ENCODE measurements around the gene C4orf46. TPM values are rescaled to one million over a fixed set of nuclear protein-coding genes. Genes with fewer than 3 reads are reported as not detected.

The C4orf46 gene
- total RNA-seq, 4 donors from 2014 or later, result 1.6 to 3.3 (median 2.7) TPM

- no peaks in the 10 kb centered on the region for H3K27me3 ChIP-seq
- no peaks in the 10 kb centered on the region for H3K9me3 ChIP-seq
- H3K36me3 ChIP-seq, result no peaks in the 10 kb centered on the region
- H3K4me1 ChIP-seq, result peaks cover 0 to 21% (median 0%) of the 10 kb centered on the region in 4 donors
- H3K27ac ChIP-seq, result peak within 1 kb of the TSS; percentile 91 to 99 (median 96)
- H3K4me3 ChIP-seq, result peak within 1 kb of the TSS; percentile 77 to 92 (median 84)
- peak; percentile 96 to 99 (median 99) for DNase-seq
- TF ChIP-seq, protein P1, sequence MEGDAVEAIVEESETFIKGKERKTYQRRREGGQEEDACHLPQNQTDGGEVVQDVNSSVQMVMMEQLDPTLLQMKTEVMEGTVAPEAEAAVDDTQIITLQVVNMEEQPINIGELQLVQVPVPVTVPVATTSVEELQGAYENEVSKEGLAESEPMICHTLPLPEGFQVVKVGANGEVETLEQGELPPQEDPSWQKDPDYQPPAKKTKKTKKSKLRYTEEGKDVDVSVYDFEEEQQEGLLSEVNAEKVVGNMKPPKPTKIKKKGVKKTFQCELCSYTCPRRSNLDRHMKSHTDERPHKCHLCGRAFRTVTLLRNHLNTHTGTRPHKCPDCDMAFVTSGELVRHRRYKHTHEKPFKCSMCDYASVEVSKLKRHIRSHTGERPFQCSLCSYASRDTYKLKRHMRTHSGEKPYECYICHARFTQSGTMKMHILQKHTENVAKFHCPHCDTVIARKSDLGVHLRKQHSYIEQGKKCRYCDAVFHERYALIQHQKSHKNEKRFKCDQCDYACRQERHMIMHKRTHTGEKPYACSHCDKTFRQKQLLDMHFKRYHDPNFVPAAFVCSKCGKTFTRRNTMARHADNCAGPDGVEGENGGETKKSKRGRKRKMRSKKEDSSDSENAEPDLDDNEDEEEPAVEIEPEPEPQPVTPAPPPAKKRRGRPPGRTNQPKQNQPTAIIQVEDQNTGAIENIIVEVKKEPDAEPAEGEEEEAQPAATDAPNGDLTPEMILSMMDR (IDR thresholded peaks at IDR 0.05), result peak; percentile 49 to 72 (median 62)
- TF ChIP-seq POLR2A (IDR thresholded peaks at IDR 0.05), result peak; percentile 80 to 95
Measured at GRCh38 chr4:158671915-158672806, 474 bp upstream of the C4orf46 start, which contains the start of gene ETFDH. ETFDH (plus strand) TSS chr4:158672296; CDS start chr4:158672457, 161 bp downstream.

DNA sequence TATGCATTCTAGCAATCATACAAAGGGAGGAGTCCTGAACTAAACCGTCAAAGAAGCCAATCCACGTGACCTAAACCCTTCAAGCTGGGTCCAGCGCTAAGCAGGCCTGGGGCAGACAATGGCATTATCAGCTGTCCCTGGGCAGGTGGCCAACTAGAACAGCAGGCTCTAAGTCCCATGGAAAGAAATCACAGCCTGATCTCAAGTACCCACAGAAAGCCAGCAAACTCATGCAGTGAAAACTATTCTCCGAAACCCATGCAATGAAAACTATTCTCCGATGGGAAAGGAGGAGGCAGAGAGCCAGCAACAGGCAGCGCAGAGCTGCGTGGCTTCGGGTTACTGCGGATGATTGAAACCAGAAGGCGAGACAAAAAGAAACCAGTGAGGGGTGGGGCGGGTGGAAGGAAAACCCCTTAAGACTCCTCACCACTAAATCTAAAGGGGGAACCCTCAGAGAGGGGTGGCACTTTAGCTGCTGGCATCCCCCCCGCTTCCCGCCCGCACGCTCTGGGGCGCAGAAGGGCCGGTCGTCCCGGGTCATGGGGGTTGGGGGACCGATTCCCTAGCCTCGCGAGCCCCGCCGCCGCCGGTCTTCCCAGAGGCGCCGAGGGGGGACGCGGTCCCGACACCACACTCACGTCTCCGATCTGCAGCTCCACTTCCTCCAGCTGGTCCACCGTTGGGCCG is 567 bp downstream of the C4orf46 start:
- no peaks in the 10 kb centered on the region for H3K27me3 ChIP-seq
- no peak for TF ChIP-seq POLR2A (IDR thresholded peaks at IDR 0.05)
- TF ChIP-seq, protein P1 (IDR thresholded peaks at IDR 0.05), result no peak
- DNase-seq, result peak; percentile 42 to 74 (median 68)

GRCh38 chr4:158669310-158669709 is 2.4 kb downstream of the C4orf46 start:
- Histone ChIP-seq H3K27ac (no peak overlapping the region), H3K9me3 (no peaks in the 10 kb centered on the region), H3K36me3 (no peaks in the 10 kb centered on the region), H3K4me1 (peaks cover 0 to 21% (median 0%) of the 10 kb centered on the region in 4 donors), H3K27me3 (no peaks in the 10 kb centered on the region), H3K4me3 (no peak overlapping the region)
- no peak for DNase-seq
- TF ChIP-seq, protein P1 (IDR thresholded peaks at IDR 0.05), result no peak
- no peak for TF ChIP-seq POLR2A (IDR thresholded peaks at IDR 0.05)

More for the DNA sequence above, 567 bp downstream of the C4orf46 start:
- peak overlapping the region; percentile 77 to 92 (median 84) for H3K4me3 ChIP-seq
- peaks cover 0 to 21% (median 0%) of the 10 kb centered on the region in 4 donors for H3K4me1 ChIP-seq
- no peaks in the 10 kb centered on the region for H3K36me3 ChIP-seq
- H3K9me3 ChIP-seq, result no peaks in the 10 kb centered on the region
- peak overlapping the region; percentile 91 to 99 (median 96) for H3K27ac ChIP-seq

GRCh38 chr4:158667651-158668198 is 4.0 kb downstream of the C4orf46 start:
- H3K9me3 ChIP-seq, result no peaks in the 10 kb centered on the region
- no peak overlapping the region for H3K4me3 ChIP-seq
- no peak for DNase-seq
- H3K27me3 ChIP-seq, result no peaks in the 10 kb centered on the region
- no peak overlapping the region for H3K27ac ChIP-seq
- no peaks in the 10 kb centered on the region for H3K36me3 ChIP-seq
- TF ChIP-seq, protein P1 (IDR thresholded peaks at IDR 0.05), result peak; percentile 6 to 47 (median 30)
- no peak for TF ChIP-seq POLR2A (IDR thresholded peaks at IDR 0.05)
- H3K4me1 ChIP-seq, result peaks cover 0 to 8% (median 0%) of the 10 kb centered on the region in 4 donors

DNA sequence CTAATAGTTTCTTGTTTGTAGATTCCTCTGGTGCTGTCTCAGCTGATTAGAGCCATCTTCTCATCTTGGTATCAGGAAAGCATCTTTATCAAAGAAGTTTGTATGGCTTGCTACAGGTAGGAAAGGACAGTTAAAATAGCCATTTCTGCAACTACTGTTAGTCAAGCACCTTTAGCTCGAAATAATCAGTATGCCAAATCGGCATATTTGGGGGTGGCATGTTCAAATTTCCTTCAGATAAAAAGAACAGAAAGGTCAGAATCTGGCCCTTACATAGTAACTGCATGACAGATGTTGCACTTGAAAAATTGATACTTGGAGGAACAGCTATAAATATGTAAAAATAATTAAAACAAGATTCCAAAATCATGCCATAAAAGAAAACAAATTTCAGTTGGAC is 4.8 kb downstream of the C4orf46 start:
- no peak for TF ChIP-seq POLR2A (IDR thresholded peaks at IDR 0.05)
- TF ChIP-seq, protein P1 (IDR thresholded peaks at IDR 0.05), result no peak
- peaks cover 0 to 7% (median 0%) of the 10 kb centered on the region in 4 donors for H3K4me1 ChIP-seq
- H3K4me3 ChIP-seq, result no peak overlapping the region
- H3K27me3 ChIP-seq, result no peaks in the 10 kb centered on the region
- no peaks in the 10 kb centered on the region for H3K9me3 ChIP-seq
- no peak overlapping the region for H3K27ac ChIP-seq
- no peak for DNase-seq
- H3K36me3 ChIP-seq, result no peaks in the 10 kb centered on the region
